Stimulated activated CD4-positive, alpha-beta T cell treated with anti-CD3 and anti-CD28 coated beads, Interleukin-12 subunit alpha, Interleukin-12 subunit beta, amount 100 ng/mL, for 24 hours (primary cell): ENCODE measurements around the gene PRSS27.

Source experiments
- DNase-seq, 2 experiments: peaks; one replicate each; pipeline ENCODE4 v3.0.0-alpha.2; 2020; ENCODE audit warnings: low read depth in 2 of 2

Gene PRSS27

GRCh38 chr16:2708955-2709587 lies 11.0 kb downstream of the PRSS27 start:
- no peak for DNase-seq

- no peak for DNase-seq
Observed at GRCh38 chr16:2708290-2708639, 11.8 kb downstream of the PRSS27 start.

GRCh38 chr16:2707368-2708289 lies 12.4 kb downstream of the PRSS27 start:
- DNase-seq: no peak

GRCh38 chr16:2706611-2707311 lies 13.3 kb downstream of the PRSS27 start:
- DNase-seq: no peak

GRCh38 chr16:2706085-2706484 lies 13.9 kb downstream of the PRSS27 start:
- DNase-seq: no peak

GRCh38 chr16:2705351-2705750 lies 14.7 kb downstream of the PRSS27 start:
- no peak for DNase-seq

- no peak for DNase-seq
Observed at GRCh38 chr16:2704983-2705275, 15.1 kb downstream of the PRSS27 start.

- no peak for DNase-seq
Observed at GRCh38 chr16:2704166-2704982, 15.7 kb downstream of the PRSS27 start.

GRCh38 chr16:2702871-2703745 lies 16.9 kb downstream of the PRSS27 start:
- DNase-seq: no peak

- no peak for DNase-seq
Observed at GRCh38 chr16:2702438-2702825, 17.6 kb downstream of the PRSS27 start.

GRCh38 chr16:2701713-2702437 lies 18.1 kb downstream of the PRSS27 start:
- DNase-seq: no peak

GRCh38 chr16:2701272-2701671 lies 18.8 kb downstream of the PRSS27 start:
- DNase-seq: no peak

- DNase-seq: no peak
Observed at GRCh38 chr16:2700786-2701185, 19.2 kb downstream of the PRSS27 start.

- DNase-seq: no peak
Observed at GRCh38 chr16:2699791-2700600, 20.0 kb downstream of the PRSS27 start.

- DNase-seq: no peak
Observed at GRCh38 chr16:2698965-2699750, 20.9 kb downstream of the PRSS27 start.

- no peak for DNase-seq
Observed at GRCh38 chr16:2698103-2698870, 21.7 kb downstream of the PRSS27 start.

GRCh38 chr16:2697401-2697948 lies 22.5 kb downstream of the PRSS27 start:
- DNase-seq: no peak
